Neural cell (in vitro differentiated cells): Measurements from ENCODE around the gene EFHD1. TPM values are rescaled to one million over a fixed set of nuclear protein-coding genes. Genes with fewer than 3 reads are reported as not detected.

ENCODE experiments used
- H2AFZ ChIP-seq: fragments of 200-600, 300-800 bp; sonication (generic), shearing (Covaris generic); 2 replicates; pipeline ENCODE4 v1.6.0; 2014; ENCODE audit warnings: low read depth, mild to moderate bottlenecking, antibody characterized with exemption, low read length, moderate library complexity
- H3F3A ChIP-seq: fragments of 200-600 bp; shearing (Covaris generic); 2 replicates; pipeline ENCODE4 v1.6.1; 2016; ENCODE audit warnings: mild to moderate bottlenecking, moderate library complexity, mixed read lengths, antibody characterized with exemption, low read length; ENCODE audit not compliant: insufficient read depth, poor library complexity, severe bottlenecking
- H3K27ac ChIP-seq: fragments of 200-600, 300-800 bp; sonication (generic), shearing (Covaris generic); 2 replicates; pipeline ENCODE4 v1.5.1; 2014; ENCODE audit warnings: mild to moderate bottlenecking, low read length, moderate library complexity
- H3K27me3 ChIP-seq: fragments of 300-800, 200-600 bp; sonication (generic), shearing (Covaris generic); 2 replicates; pipeline ENCODE4 v1.6.0; 2014; ENCODE audit warnings: mild to moderate bottlenecking, low read depth, low read length, moderate library complexity; ENCODE audit not compliant: insufficient read depth
- H3K36me3 ChIP-seq: fragments of 300-800, 200-600 bp; sonication (generic), shearing (Covaris generic); 2 replicates; pipeline ENCODE4 v1.5.1; 2014; ENCODE audit warnings: mild to moderate bottlenecking, antibody characterized with exemption, low read length, moderate library complexity; ENCODE audit not compliant: insufficient read depth
- H3K4me2 ChIP-seq: fragments of 300-800, 200-600 bp; sonication (generic), shearing (Covaris generic); 2 replicates; pipeline ENCODE4 v1.6.0; 2014; ENCODE audit warnings: mild to moderate bottlenecking, low read length
- H3K4me3 ChIP-seq: fragments of 300-800, 200-600 bp; sonication (generic), shearing (Covaris generic); 2 replicates; pipeline ENCODE4 v1.5.1; 2014; ENCODE audit warnings: mild to moderate bottlenecking, low read length, moderate library complexity
- H3K79me2 ChIP-seq: fragments of 200-600 bp; shearing (Covaris generic); replicated peaks from 2 replicates; pipeline ENCODE4 v1.6.0; 2014; ENCODE audit warnings: mild to moderate bottlenecking, low read length, moderate library complexity; ENCODE audit not compliant: insufficient read depth
- H3K9ac ChIP-seq: fragments of 300-800, 200-600 bp; sonication (generic), shearing (Covaris generic); 2 replicates; pipeline ENCODE4 v1.6.1; 2016; ENCODE audit warnings: mild to moderate bottlenecking, low read length, mixed read lengths
- H3K9me2 ChIP-seq: fragments of 200-600 bp; shearing (Covaris generic); 2 replicates; pipeline ENCODE4 v1.6.1; 2016; ENCODE audit warnings: mild to moderate bottlenecking, low read length, mixed read lengths; ENCODE audit not compliant: insufficient read depth
- H3K9me3 ChIP-seq: fragments of 200-600, 300-800 bp; sonication (generic), shearing (Covaris generic); 2 replicates; pipeline ENCODE4 v1.6.1; 2016; ENCODE audit warnings: mild to moderate bottlenecking, mixed run types, low read length, moderate library complexity, mixed read lengths
- H4K20me1 ChIP-seq: fragments of 200-600 bp; shearing (Covaris generic); 2 replicates; pipeline ENCODE4 v1.6.1; 2016; ENCODE audit warnings: mild to moderate bottlenecking, mixed run types; ENCODE audit not compliant: insufficient read depth
- EP300 ChIP-seq: fragments of 450-650 bp; conservative IDR thresholded peaks from 2 replicates; pipeline ENCODE4 v1.6.1; 2014; ENCODE audit warnings: antibody characterized with exemption, mild to moderate bottlenecking, moderate library complexity; ENCODE audit not compliant: poor library complexity, severe bottlenecking
- EZH2 ChIP-seq: fragments of 200-600, 300-800 bp; shearing (Covaris generic), sonication (generic); IDR thresholded peaks from 2 replicates; pipeline ENCODE4 v1.6.1; 2014; ENCODE audit warnings: antibody characterized with exemption, low read length, borderline replicate concordance, mild to moderate bottlenecking; ENCODE audit not compliant: insufficient read depth, poor library complexity, severe bottlenecking
- MXI1 ChIP-seq: fragments of 450-650 bp; conservative IDR thresholded peaks from 2 replicates; pipeline ENCODE4 v1.6.1; 2014; ENCODE audit warnings: antibody characterized with exemption, mild to moderate bottlenecking; ENCODE audit not compliant: poor library complexity, severe bottlenecking
- POLR2AphosphoS5 ChIP-seq: IDR thresholded peaks from 2 replicates; pipeline ENCODE4 v1.6.1; 2012
- RAD21 ChIP-seq: fragments of 450-650 bp; conservative IDR thresholded peaks from 2 replicates; pipeline ENCODE4 v1.6.1; 2014; ENCODE audit warnings: antibody characterized with exemption, mild to moderate bottlenecking, moderate library complexity
- REST ChIP-seq: IDR thresholded peaks from 2 replicates; pipeline ENCODE4 v1.6.1; 2012; ENCODE audit warnings: borderline replicate concordance
- SMC3 ChIP-seq: fragments of 450-650 bp; conservative IDR thresholded peaks from 2 replicates; pipeline ENCODE4 v1.6.1; 2014; ENCODE audit warnings: antibody characterized with exemption, mild to moderate bottlenecking, moderate library complexity; ENCODE audit not compliant: poor library complexity
- TAF1 ChIP-seq: IDR thresholded peaks from 2 replicates; pipeline ENCODE4 v1.6.1; 2012; ENCODE audit warnings: low read depth
- polyA plus RNA-seq: library from polyadenylated mRNA; depleted of rRNA; stranded (reverse); fragments of >200 nt; gene quantifications from 2 replicates; pipeline ENCODE4 v1.2.3, GENCODE V29; 2014
- TF ChIP-seq, protein P1 (sequence below): fragments of 450-650 bp; IDR thresholded peaks from 2 replicates; pipeline ENCODE4 v1.5.1; 2014; ENCODE audit warnings: antibody characterized with exemption, mild to moderate bottlenecking, moderate library complexity; ENCODE audit not compliant: poor library complexity, severe bottlenecking

EFHD1 gene
- polyA plus RNA-seq, 1 donor from 2014 or later: not detected

DNA sequence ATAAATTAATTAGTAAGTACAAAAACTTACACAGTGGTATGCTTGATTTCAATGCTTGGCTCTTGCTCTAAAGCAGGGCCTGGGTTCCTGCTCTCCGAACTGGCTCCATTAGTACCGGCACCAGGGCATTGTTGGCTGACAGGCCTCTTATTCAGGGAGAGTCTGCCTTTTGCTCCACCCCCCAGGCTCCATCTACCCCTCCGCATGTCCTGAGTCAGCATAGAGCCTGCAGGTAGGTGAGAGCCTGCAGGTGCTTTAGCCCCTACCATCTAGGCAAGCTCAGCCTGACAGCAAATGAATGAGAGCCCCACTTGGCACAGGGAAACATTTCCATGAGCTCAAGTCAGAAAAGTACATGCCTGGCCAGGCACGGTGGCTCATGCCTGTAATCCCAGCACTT is 35.1 kb upstream of the EFHD1 start:
- no peaks in the 10 kb centered on the region for H3K9me3 ChIP-seq
- no peak overlapping the region for H3K4me3 ChIP-seq
- no peaks in the 10 kb centered on the region for H4K20me1 ChIP-seq
- no peak overlapping the region for H3K27ac ChIP-seq
- H3F3A ChIP-seq: no peaks in the 10 kb centered on the region
- H2AFZ ChIP-seq: no peak overlapping the region
- H3K9me2 ChIP-seq: no peaks in the 10 kb centered on the region
- TF ChIP-seq TAF1: no peak
- no peak for TF ChIP-seq MXI1
- TF ChIP-seq RAD21: no peak
- no peak for TF ChIP-seq EP300
- TF ChIP-seq REST: no peak
- TF ChIP-seq EZH2: no peak
- TF ChIP-seq POLR2AphosphoS5: no peak
- no peak for TF ChIP-seq SMC3
- TF ChIP-seq, protein P1, sequence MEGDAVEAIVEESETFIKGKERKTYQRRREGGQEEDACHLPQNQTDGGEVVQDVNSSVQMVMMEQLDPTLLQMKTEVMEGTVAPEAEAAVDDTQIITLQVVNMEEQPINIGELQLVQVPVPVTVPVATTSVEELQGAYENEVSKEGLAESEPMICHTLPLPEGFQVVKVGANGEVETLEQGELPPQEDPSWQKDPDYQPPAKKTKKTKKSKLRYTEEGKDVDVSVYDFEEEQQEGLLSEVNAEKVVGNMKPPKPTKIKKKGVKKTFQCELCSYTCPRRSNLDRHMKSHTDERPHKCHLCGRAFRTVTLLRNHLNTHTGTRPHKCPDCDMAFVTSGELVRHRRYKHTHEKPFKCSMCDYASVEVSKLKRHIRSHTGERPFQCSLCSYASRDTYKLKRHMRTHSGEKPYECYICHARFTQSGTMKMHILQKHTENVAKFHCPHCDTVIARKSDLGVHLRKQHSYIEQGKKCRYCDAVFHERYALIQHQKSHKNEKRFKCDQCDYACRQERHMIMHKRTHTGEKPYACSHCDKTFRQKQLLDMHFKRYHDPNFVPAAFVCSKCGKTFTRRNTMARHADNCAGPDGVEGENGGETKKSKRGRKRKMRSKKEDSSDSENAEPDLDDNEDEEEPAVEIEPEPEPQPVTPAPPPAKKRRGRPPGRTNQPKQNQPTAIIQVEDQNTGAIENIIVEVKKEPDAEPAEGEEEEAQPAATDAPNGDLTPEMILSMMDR: no peak
- no peak overlapping the region for H3K4me2 ChIP-seq
- no peak overlapping the region for H3K9ac ChIP-seq
- no peaks in the 10 kb centered on the region for H3K27me3 ChIP-seq
- H3K36me3 ChIP-seq: no peaks in the 10 kb centered on the region
- no peaks in the 10 kb centered on the region for H3K79me2 ChIP-seq

DNA sequence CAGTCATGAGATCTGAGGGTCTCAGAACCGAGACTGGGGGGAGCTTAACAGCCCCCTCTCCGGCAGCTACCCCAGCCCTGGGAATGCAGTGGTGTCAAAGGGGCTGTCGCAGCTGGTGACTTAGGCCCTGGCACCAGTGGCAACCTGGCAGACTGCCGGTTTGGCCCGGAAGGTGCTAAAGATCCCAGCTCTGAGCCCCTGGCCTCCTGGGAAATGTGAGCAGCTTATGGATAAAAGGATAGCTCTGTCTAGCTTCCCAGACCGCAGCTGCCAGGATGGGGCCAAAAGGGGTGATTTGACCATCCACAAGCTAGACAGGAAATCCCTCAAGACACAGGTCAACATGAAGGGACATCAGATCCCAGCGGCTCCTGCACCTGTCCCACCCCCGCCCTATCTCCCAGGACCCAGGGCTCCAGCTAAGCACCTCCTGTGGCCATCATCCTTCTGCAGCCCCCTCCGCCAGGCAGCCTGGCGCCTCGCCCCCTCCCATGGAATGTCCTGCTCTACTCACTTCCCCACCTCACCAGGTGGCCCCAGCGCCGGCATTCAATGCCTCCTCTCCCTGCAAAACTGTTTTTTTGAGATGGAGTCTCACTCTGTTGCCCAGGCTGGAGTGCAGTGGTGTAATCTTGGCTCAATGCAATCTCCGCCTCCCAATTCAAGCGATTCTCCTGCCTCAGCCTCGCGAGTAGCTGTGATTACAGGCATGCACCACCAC is 33.2 kb upstream of the EFHD1 start:
- Histone ChIP-seq H3K27ac (no peak overlapping the region), H3K4me3 (no peak overlapping the region), H3K9ac (no peak overlapping the region), H4K20me1 (no peaks in the 10 kb centered on the region), H3K9me2 (no peaks in the 10 kb centered on the region), H3K79me2 (no peaks in the 10 kb centered on the region), H3K27me3 (no peaks in the 10 kb centered on the region), H3K9me3 (no peaks in the 10 kb centered on the region), H3F3A (no peaks in the 10 kb centered on the region), H3K36me3 (no peaks in the 10 kb centered on the region), H2AFZ (no peak overlapping the region), H3K4me2 (no peak overlapping the region)
- TF ChIP-seq SMC3: no peak

DNA sequence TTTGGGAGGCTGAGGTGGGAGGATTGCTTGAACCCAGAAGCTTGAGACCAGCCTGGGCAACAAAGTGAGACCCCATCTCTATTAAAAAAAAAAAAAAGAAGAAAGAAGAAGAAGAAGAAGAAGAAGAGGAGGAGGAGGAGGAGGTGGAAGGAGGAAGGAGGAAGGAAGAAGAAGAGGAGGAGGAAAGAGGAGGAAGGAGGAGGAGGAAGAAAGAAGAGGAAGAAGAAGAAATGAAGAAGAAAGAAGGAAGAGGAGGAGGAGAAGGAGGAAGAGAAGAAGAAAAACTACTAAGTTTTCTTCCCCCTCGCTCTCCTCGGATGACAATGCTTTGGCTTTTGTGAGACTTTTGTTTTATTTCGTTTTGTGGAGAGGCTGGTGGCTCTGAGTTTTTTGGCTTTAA is 30.1 kb upstream of the EFHD1 start:
- no peak overlapping the region for H3K9ac ChIP-seq
- H4K20me1 ChIP-seq: no peaks in the 10 kb centered on the region
- H3K9me2 ChIP-seq: no peaks in the 10 kb centered on the region
- H3K79me2 ChIP-seq: no peaks in the 10 kb centered on the region
- TF ChIP-seq EP300: no peak
- no peak for TF ChIP-seq SMC3
- TF ChIP-seq, protein P1: no peak
- TF ChIP-seq MXI1: no peak
- no peak for TF ChIP-seq REST
- no peak for TF ChIP-seq EZH2
- no peak for TF ChIP-seq POLR2AphosphoS5
- TF ChIP-seq RAD21: no peak
- no peak for TF ChIP-seq TAF1
- no peaks in the 10 kb centered on the region for H3K9me3 ChIP-seq
- no peaks in the 10 kb centered on the region for H3F3A ChIP-seq
- no peak overlapping the region for H3K4me2 ChIP-seq
- no peak overlapping the region for H3K4me3 ChIP-seq
- no peaks in the 10 kb centered on the region for H3K27me3 ChIP-seq
- no peak overlapping the region for H3K27ac ChIP-seq
- H2AFZ ChIP-seq: no peak overlapping the region
- no peaks in the 10 kb centered on the region for H3K36me3 ChIP-seq
